ENCODE measurements around the gene PALLD.

PALLD gene

DNA sequence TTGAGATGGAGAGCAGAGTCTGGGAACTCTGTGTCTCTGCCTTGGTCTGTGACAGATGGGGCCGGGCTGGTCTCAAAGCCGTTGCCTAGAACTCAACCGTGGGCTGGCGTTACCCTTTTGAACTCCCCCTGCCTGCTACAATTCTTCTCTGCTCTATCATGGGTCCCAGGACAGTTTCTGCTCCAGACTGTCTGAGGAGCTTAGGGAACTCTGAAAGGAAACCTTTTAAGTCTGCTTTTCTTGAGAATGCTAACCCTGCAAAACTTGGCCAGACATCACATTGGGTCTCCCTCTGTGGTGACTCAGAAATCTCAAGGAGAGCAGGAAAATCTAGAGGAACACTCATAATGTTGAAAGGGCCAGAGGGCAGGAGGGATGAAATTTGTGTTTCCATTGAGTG, 272.6 kb downstream of the PALLD start:
- H3K9me3 ChIP-seq: no peaks in the 10 kb centered on the region
- no peaks in the 10 kb centered on the region for H3K27me3 ChIP-seq
- no peak for DNase-seq
- TF ChIP-seq, protein P1, sequence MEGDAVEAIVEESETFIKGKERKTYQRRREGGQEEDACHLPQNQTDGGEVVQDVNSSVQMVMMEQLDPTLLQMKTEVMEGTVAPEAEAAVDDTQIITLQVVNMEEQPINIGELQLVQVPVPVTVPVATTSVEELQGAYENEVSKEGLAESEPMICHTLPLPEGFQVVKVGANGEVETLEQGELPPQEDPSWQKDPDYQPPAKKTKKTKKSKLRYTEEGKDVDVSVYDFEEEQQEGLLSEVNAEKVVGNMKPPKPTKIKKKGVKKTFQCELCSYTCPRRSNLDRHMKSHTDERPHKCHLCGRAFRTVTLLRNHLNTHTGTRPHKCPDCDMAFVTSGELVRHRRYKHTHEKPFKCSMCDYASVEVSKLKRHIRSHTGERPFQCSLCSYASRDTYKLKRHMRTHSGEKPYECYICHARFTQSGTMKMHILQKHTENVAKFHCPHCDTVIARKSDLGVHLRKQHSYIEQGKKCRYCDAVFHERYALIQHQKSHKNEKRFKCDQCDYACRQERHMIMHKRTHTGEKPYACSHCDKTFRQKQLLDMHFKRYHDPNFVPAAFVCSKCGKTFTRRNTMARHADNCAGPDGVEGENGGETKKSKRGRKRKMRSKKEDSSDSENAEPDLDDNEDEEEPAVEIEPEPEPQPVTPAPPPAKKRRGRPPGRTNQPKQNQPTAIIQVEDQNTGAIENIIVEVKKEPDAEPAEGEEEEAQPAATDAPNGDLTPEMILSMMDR (IDR thresholded peaks at IDR 0.05; ENCODE audit: low read depth, low read length): no peak
- H3K4me1 ChIP-seq: no peaks in the 10 kb centered on the region
- no peak overlapping the region for H3K4me3 ChIP-seq (ENCODE audit: low read depth, low read length)
- no peaks in the 10 kb centered on the region for H3K36me3 ChIP-seq

DNA sequence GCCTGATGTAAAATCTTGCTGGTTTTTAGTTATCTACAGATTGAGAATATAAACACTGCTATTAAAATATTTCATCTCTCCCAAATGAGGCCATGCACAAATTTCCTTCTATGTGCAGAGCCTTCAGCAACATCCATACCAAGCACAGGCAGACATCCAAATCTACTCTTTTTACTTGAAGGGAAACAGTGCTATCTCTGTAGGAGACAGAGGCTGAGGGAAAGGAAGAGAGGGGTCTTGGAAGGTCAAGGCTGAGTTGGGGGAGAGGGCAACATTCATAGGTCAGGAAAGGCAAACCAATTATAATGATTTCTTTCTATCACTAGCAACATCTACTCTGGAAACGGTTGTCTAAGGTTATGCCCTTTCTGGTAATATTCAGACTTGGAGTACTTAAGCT, 273.0 kb downstream of the PALLD start:
- Histone ChIP-seq H3K36me3 (no peaks in the 10 kb centered on the region), H3K27me3 (no peaks in the 10 kb centered on the region), H3K9me3 (no peaks in the 10 kb centered on the region), H3K4me1 (no peaks in the 10 kb centered on the region), H3K4me3 (ENCODE audit: low read depth, low read length) (no peak overlapping the region)
- TF ChIP-seq, protein P1 (IDR thresholded peaks at IDR 0.05; ENCODE audit: low read depth, low read length): no peak
- no peak for DNase-seq

DNA sequence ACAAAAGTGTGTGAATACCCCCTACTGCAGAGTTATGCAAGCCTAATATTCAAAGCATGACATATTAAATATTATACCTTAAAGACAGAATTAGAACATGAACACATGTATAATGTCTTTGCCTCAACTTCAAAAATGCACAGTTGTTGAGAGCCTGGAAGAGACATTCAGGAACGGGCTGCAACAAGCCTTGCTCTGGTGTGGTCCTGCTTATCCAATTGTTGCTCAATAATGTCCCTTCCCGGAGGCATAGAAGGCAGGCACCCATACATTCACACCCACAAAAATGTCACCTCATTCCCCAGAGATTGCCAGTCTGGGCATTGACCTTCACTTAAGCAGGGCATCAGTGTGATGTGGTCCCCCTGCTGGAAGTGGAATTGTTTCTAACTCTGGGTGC, 274.4 kb downstream of the PALLD start:
- Histone ChIP-seq H3K4me3 (ENCODE audit: low read depth, low read length) (no peak overlapping the region), H3K9me3 (no peaks in the 10 kb centered on the region), H3K27me3 (no peaks in the 10 kb centered on the region), H3K4me1 (no peaks in the 10 kb centered on the region), H3K36me3 (no peaks in the 10 kb centered on the region)
- no peak for DNase-seq
- TF ChIP-seq, protein P1 (IDR thresholded peaks at IDR 0.05; ENCODE audit: low read depth, low read length): no peak

DNA sequence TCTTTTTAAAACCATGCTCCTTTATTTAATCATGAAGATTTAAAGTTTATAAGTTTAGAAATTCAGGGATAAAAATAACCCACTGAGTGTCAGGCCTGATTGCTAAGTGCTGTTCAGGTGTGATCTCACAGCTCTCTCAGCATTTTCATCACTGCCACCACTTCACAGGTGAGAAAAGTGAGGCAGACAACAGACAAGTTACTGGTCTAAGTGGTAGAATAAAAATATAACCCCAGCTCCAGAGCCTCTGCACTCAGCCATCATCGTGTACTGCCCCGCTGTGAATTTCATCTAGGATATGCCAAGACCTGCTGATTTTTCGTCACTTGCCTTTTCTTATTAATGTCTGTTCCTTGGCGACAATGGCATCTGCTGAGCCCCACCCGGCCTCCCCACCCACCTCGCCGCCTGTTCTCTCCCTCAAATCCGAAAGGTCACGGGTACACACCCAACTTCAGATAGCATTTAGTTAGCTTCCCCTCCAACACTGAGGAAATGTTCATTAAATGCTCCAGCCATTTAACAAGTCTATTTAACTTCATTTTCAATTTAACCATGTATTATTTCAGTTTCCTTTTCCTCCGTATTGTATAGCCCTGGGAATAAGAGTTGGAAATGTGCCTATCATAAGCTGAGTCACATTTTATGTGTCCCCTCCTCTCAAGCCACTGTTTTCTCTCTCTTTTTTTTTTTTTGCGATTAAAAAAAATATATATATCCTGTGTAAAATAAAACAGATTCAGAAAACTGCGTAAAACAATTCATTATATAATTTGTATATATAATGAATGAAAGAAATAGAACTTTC, 276.7 kb downstream of the PALLD start:
- TF ChIP-seq, protein P1 (IDR thresholded peaks at IDR 0.05; ENCODE audit: low read depth, low read length): no peak
- Histone ChIP-seq H3K36me3 (no peaks in the 10 kb centered on the region), H3K4me1 (no peaks in the 10 kb centered on the region), H3K4me3 (ENCODE audit: low read depth, low read length) (no peak overlapping the region), H3K9me3 (no peaks in the 10 kb centered on the region), H3K27me3 (no peaks in the 10 kb centered on the region)
- DNase-seq: no peak

DNA sequence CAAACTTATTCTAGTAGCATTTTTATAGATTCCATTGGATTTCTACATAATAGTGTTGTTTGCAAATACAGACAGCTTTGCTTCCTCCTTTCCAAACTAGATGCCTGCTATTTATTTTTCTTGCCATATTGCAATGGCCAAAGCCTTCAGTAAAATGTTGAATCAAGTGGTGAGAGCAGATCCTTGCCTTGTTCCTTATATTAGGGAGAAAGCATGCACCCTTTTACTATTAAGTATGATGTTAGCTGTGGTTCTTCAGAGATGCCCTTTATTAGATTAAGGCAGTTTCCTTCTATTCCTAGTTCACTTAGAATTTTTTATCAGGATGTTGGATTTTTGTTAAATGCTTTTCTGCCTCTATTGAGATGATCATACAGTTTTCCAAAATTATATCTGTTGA, 279.5 kb downstream of the PALLD start:
- DNase-seq: no peak
- TF ChIP-seq, protein P1 (IDR thresholded peaks at IDR 0.05; ENCODE audit: low read depth, low read length): no peak
- no peaks in the 10 kb centered on the region for H3K9me3 ChIP-seq
- no peaks in the 10 kb centered on the region for H3K36me3 ChIP-seq
- no peaks in the 10 kb centered on the region for H3K4me1 ChIP-seq
- no peak overlapping the region for H3K4me3 ChIP-seq (ENCODE audit: low read depth, low read length)
- H3K27me3 ChIP-seq: no peaks in the 10 kb centered on the region

DNA sequence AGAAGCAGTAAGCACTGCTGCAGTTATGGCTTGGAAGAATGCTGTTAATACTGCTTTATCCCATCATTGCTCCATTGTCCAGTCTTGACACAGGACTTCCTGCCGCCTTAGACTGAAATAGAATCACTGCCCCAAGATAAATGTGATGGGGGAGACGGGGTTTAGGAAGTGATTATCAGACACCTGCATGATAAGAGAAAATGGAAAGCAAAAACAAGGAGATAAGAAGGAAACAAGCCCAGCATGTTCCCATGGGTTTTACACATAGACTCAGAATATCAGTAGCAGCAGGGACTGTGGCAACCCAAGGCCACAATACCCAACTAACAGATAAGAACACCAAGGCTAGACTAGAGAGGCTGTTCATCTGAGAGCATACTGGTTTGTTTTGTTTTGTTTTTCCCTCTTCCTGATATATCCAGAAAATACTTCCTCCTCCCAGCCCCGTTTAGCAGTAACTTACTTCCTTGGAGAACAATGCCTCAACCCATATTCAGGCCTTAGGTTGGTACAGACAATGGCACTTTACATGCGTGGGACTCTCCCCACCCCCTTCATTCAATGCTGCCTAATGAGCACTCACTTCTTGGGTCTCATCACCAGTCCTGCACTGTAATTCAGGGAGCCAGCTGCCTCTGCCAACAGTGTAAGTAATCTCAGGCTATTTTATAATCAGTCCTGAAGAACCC, 280.6 kb downstream of the PALLD start:
- TF ChIP-seq, protein P1 (IDR thresholded peaks at IDR 0.05; ENCODE audit: low read depth, low read length): no peak
- no peak for DNase-seq
- no peaks in the 10 kb centered on the region for H3K4me1 ChIP-seq
- H3K36me3 ChIP-seq: no peaks in the 10 kb centered on the region
- H3K9me3 ChIP-seq: no peaks in the 10 kb centered on the region
- H3K4me3 ChIP-seq (ENCODE audit: low read depth, low read length): no peak overlapping the region
- H3K27me3 ChIP-seq: no peaks in the 10 kb centered on the region
